ENCODE results near the gene CHST11. TPM values are rescaled to one million over a fixed set of nuclear protein-coding genes. Genes with fewer than 3 reads are reported as not detected.
A peak's percentile ranks its signal among the peaks of the same experiment; 100 is the strongest.

CHST11 gene
- total and polyA plus RNA-seq, 2 donors from 2014 or later = 2.0 to 23.3 TPM

DNA sequence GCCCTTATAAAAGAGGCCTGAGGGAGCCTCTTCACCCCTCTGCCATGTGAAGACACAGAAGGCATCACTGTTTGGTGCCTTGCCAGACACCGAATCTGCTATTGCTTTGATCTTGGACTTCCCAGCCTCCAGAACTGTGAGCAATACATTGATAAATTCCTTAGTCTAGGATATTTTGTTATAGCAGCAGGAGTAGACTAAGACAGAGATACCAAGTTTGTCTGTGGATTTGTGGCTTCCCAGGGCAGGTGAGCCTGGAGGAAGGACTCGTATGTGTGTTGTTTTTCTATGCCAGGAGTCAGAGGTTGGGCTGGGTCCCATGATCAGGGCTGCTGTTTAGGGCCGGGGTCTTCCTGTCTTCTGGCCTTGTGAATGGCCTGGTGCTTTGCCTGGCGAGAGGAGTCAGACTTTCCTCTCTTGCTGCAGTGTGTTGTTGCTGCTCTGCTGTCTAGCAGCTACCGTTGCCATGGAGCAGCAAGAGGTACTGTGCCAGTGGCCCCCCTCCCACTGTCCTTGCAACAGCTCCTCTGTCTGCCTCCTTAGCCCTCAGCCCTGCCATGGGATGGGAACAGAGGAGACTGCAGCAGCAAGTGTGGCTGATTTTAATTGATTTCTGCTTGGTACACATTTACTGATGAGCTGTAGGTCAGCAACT, 111.2 kb downstream of the CHST11 start:
- peaks cover 0 to 2% (median 0%) of the 10 kb centered on the region in 3 donors for H3K4me1 ChIP-seq (ENCODE audit: control insufficient read depth in 2 of 3, insufficient read depth in 2 of 3, low read depth in 1 of 3, low read length in 3 of 3)
- peaks cover 0 to 4% (median 0%) of the 10 kb centered on the region in 3 donors for H3K9me3 ChIP-seq (ENCODE audit: control insufficient read depth in 2 of 3, insufficient read depth in 1 of 3, low read length in 3 of 3)
- intact Hi-C loops (cut with DNase I) = no loop called here
- FAIRE-seq = no peak
- H3K9ac ChIP-seq (ENCODE audit: low read length in 3 of 3) = no peak overlapping the region
- no peak overlapping the region for H3K27ac ChIP-seq (ENCODE audit: low read depth in 2 of 2, low read length in 2 of 2)
- H3K4me3 ChIP-seq (ENCODE audit: low read length in 3 of 3) = no peak overlapping the region
- TF ChIP-seq, protein P1, sequence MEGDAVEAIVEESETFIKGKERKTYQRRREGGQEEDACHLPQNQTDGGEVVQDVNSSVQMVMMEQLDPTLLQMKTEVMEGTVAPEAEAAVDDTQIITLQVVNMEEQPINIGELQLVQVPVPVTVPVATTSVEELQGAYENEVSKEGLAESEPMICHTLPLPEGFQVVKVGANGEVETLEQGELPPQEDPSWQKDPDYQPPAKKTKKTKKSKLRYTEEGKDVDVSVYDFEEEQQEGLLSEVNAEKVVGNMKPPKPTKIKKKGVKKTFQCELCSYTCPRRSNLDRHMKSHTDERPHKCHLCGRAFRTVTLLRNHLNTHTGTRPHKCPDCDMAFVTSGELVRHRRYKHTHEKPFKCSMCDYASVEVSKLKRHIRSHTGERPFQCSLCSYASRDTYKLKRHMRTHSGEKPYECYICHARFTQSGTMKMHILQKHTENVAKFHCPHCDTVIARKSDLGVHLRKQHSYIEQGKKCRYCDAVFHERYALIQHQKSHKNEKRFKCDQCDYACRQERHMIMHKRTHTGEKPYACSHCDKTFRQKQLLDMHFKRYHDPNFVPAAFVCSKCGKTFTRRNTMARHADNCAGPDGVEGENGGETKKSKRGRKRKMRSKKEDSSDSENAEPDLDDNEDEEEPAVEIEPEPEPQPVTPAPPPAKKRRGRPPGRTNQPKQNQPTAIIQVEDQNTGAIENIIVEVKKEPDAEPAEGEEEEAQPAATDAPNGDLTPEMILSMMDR (IDR thresholded peaks at IDR 0.05; ENCODE audit: borderline replicate concordance, extremely low read depth, insufficient read depth) = no peak
- no peaks in the 10 kb centered on the region for H3K36me3 ChIP-seq (ENCODE audit: control insufficient read depth in 2 of 3, insufficient read depth in 3 of 3, low read length in 3 of 3)
- peak in 1 of 5 donors; percentile 13 for DNase-seq
- no peaks in the 10 kb centered on the region for H3K27me3 ChIP-seq (ENCODE audit: control insufficient read depth, insufficient read depth, low read length)

DNA sequence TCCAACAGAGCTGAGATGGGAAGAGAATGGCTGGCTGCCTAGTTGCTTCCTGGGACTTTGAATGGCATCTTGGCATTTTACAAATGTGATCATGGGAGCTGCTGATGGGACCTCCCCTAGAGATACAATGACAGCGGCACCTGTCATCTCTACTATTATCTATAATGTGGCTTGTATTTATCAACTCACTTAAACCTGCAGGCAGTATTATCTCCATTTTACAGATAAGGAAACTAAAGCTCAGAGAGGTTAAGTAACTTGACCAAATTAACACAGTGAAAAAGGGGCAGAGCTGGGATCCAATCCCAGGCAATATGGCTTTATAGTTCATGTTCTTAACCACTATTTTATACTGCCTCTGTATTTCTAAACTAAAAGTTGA, 111.7 kb downstream of the CHST11 start:
- Histone ChIP-seq H3K9ac (ENCODE audit: low read length in 3 of 3) (no peak overlapping the region), H3K4me1 (ENCODE audit: control insufficient read depth in 2 of 3, insufficient read depth in 2 of 3, low read depth in 1 of 3, low read length in 3 of 3) (peaks cover 0 to 2% (median 0%) of the 10 kb centered on the region in 3 donors), H3K9me3 (ENCODE audit: control insufficient read depth in 2 of 3, insufficient read depth in 1 of 3, low read length in 3 of 3) (peaks cover 0 to 4% (median 0%) of the 10 kb centered on the region in 3 donors), H3K4me3 (ENCODE audit: low read length in 3 of 3) (no peak overlapping the region), H3K27me3 (ENCODE audit: control insufficient read depth, insufficient read depth, low read length) (no peaks in the 10 kb centered on the region), H3K27ac (ENCODE audit: low read depth in 2 of 2, low read length in 2 of 2) (no peak overlapping the region), H3K36me3 (ENCODE audit: control insufficient read depth in 2 of 3, insufficient read depth in 3 of 3, low read length in 3 of 3) (no peaks in the 10 kb centered on the region)
- DNase-seq = no peak
- TF ChIP-seq, protein P1 (IDR thresholded peaks at IDR 0.05; ENCODE audit: borderline replicate concordance, extremely low read depth, insufficient read depth) = no peak
- intact Hi-C loops (cut with DNase I) = no loop called here
- no peak for FAIRE-seq

DNA sequence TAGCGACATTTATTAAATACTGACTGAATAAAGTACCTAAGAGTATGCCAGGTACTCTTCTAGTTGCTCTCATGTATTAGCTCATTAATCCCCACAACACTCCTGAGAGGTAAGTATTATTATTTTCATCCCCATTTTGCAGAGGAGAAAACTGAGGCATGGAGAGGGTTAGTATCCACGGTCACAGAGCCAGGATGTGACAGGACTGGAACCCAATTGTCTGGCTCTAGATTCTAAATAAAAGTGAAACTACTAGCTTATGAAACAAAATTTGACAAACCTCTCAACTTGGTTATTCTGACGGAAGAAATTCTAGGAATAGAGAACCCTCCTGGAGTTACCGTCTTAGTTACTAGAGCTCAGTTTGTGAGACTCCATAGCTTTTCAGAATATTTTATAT, 112.2 kb downstream of the CHST11 start:
- TF ChIP-seq, protein P1 (IDR thresholded peaks at IDR 0.05; ENCODE audit: borderline replicate concordance, extremely low read depth, insufficient read depth) = no peak
- Histone ChIP-seq H3K27me3 (ENCODE audit: control insufficient read depth, insufficient read depth, low read length) (no peaks in the 10 kb centered on the region), H3K4me1 (ENCODE audit: control insufficient read depth in 2 of 3, insufficient read depth in 2 of 3, low read depth in 1 of 3, low read length in 3 of 3) (peaks cover 0 to 2% (median 0%) of the 10 kb centered on the region in 3 donors)

More for the DNA sequence above, 112.2 kb downstream of the CHST11 start:
- Histone ChIP-seq H3K4me3 (ENCODE audit: low read length in 3 of 3) (no peak overlapping the region), H3K9me3 (ENCODE audit: control insufficient read depth in 2 of 3, insufficient read depth in 1 of 3, low read length in 3 of 3) (peaks cover 0 to 4% (median 0%) of the 10 kb centered on the region in 3 donors), H3K36me3 (ENCODE audit: control insufficient read depth in 2 of 3, insufficient read depth in 3 of 3, low read length in 3 of 3) (no peaks in the 10 kb centered on the region), H3K27ac (ENCODE audit: low read depth in 2 of 2, low read length in 2 of 2) (no peak overlapping the region), H3K9ac (ENCODE audit: low read length in 3 of 3) (no peak overlapping the region)
- FAIRE-seq = no peak
- DNase-seq = no peak
- intact Hi-C loops (cut with DNase I) = no loop called here
